Esophagus muscularis mucosa (tissue), 4 donors: ENCODE results near the gene DNM1. TPM values are rescaled to one million over a fixed set of nuclear protein-coding genes. Genes with fewer than 3 reads are reported as not detected.

Experiments
- DNase-seq: peaks from one replicate; pipeline ENCODE4 v3.0.0-alpha.2; 2017; ENCODE audit errors: extremely low spot score
- H3K27ac ChIP-seq, 4 donors: fragments of 200-600 bp; sonication (generic); replicated peaks in 1 of 4; 1 replicate in 3 of 4; 2 replicates in 1 of 4; pipeline ENCODE4 v1.5.1; 2016 to 2019; ENCODE audit warnings: mild to moderate bottlenecking in 1 of 4
- H3K27me3 ChIP-seq, 4 donors: fragments of 200-600 bp; sonication (generic); one replicate each; pipeline versions ENCODE4 v1.5.1 to v1.6.0; 2016 to 2019
- H3K36me3 ChIP-seq, 4 donors: fragments of 200-600 bp; sonication (generic); one replicate each; pipeline ENCODE4 v1.5.1; 2016 to 2019
- H3K4me1 ChIP-seq, 4 donors: fragments of 200-600 bp; sonication (generic); one replicate each; pipeline ENCODE4 v1.5.1; 2016 to 2019
- H3K4me3 ChIP-seq, 4 donors: fragments of 200-600 bp; sonication (generic); 1 replicate in 2 of 4; 2 replicates in 2 of 4; pipeline ENCODE4 v1.5.1; 2016 to 2019; ENCODE audit warnings: mild to moderate bottlenecking in 4 of 4, moderate library complexity in 1 of 4
- H3K9me3 ChIP-seq, 4 donors: fragments of 200-600 bp; sonication (generic); 1 replicate in 3 of 4; 2 replicates in 1 of 4; pipeline ENCODE4 v1.5.1; 2016 to 2019
- EP300 ChIP-seq: sonication (generic); formaldehyde crosslinking; IDR thresholded peaks from one replicate; pipeline ENCODE4 v1.6.1; 2017; ENCODE audit warnings: antibody characterized with exemption
- POLR2A ChIP-seq: fragments of 450-650 bp; IDR thresholded peaks from one replicate; pipeline ENCODE4 v1.6.1; 2017; ENCODE audit warnings: antibody characterized with exemption, moderate library complexity, mild to moderate bottlenecking, low read depth
- POLR2AphosphoS5 ChIP-seq, 2 donors: sonication (generic); formaldehyde crosslinking; IDR thresholded peaks; one replicate each; pipeline ENCODE4 v1.6.1; 2017; ENCODE audit warnings: antibody characterized with exemption in 2 of 2
- WGBS: methylation state at CpG from one replicate; pipeline ENCODE4 v1.1.5; 2018; 5-methylcytosine and 5-hydroxymethylcytosine counted together
- intact Hi-C: fragments of 100-400 bp; cut with DNase I; formaldehyde crosslinking; loops from one replicate; pipeline ENCODE4 v1.15.1; 2023
- total RNA-seq, 4 donors: library from RNA; depleted of rRNA; stranded (reverse); fragments of >200 nt; gene quantifications; one replicate each; pipeline versions ENCODE4 v1.1.0 to v1.2.1, GENCODE V29; 2016
- TF ChIP-seq, protein P1 (sequence below), 3 experiments: fragments of 200-600 bp in 2 of 3; fragments of 450-650 bp in 1 of 3; sonication (generic) in 2 of 3; IDR thresholded peaks; one replicate each; pipeline ENCODE4 v1.5.1; 2017 to 2019; ENCODE audit warnings: antibody characterized with exemption in 3 of 3, mild to moderate bottlenecking in 2 of 3, moderate library complexity in 1 of 3

The DNM1 gene
- total RNA-seq, 4 donors from 2014 or later = 10.9 to 27.0 (median 16.8) TPM

DNA sequence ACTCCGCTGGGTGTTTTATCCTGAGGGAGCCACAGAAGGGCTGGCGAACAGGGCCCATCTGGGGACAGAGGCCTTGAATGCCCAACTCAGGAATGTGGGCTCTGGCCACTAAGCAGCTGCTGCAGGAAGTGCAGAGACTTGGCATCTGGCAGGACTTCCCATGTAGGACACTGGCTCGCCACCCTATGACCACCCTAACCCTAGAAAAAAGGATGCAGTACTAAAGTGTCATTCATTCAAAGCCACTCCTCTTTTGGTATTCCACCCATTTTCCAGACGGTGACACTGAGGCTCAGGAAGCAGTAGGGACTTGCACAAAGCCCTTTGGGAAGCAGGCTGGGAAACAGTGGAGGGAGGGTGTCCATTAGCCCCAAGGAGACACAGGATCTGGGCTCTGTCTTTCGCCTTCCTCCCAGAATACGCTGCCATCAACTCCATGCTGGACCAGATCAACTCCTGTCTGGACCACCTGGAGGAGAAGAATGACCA, 40.1 kb upstream of the DNM1 start:
- TF ChIP-seq, protein P1, sequence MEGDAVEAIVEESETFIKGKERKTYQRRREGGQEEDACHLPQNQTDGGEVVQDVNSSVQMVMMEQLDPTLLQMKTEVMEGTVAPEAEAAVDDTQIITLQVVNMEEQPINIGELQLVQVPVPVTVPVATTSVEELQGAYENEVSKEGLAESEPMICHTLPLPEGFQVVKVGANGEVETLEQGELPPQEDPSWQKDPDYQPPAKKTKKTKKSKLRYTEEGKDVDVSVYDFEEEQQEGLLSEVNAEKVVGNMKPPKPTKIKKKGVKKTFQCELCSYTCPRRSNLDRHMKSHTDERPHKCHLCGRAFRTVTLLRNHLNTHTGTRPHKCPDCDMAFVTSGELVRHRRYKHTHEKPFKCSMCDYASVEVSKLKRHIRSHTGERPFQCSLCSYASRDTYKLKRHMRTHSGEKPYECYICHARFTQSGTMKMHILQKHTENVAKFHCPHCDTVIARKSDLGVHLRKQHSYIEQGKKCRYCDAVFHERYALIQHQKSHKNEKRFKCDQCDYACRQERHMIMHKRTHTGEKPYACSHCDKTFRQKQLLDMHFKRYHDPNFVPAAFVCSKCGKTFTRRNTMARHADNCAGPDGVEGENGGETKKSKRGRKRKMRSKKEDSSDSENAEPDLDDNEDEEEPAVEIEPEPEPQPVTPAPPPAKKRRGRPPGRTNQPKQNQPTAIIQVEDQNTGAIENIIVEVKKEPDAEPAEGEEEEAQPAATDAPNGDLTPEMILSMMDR (IDR thresholded peaks at IDR 0.05) = no peak
- no peak for TF ChIP-seq POLR2AphosphoS5 (IDR thresholded peaks at IDR 0.05)
- TF ChIP-seq EP300 = no peak
- no peak for TF ChIP-seq POLR2A
- intact Hi-C loops = no loop called here
- Histone ChIP-seq H3K27me3 (no peaks in the 10 kb centered on the region), H3K4me1 (peaks cover 20 to 29% (median 22%) of the 10 kb centered on the region in 4 donors), H3K27ac (no peak overlapping the region), H3K4me3 (no peak overlapping the region), H3K36me3 (peaks cover 27 to 58% (median 53%) of the 10 kb centered on the region in 4 donors), H3K9me3 (no peaks in the 10 kb centered on the region)
- 78% methylated on average over 5 of the region's 6 CpGs for WGBS
- no peak for DNase-seq

DNA sequence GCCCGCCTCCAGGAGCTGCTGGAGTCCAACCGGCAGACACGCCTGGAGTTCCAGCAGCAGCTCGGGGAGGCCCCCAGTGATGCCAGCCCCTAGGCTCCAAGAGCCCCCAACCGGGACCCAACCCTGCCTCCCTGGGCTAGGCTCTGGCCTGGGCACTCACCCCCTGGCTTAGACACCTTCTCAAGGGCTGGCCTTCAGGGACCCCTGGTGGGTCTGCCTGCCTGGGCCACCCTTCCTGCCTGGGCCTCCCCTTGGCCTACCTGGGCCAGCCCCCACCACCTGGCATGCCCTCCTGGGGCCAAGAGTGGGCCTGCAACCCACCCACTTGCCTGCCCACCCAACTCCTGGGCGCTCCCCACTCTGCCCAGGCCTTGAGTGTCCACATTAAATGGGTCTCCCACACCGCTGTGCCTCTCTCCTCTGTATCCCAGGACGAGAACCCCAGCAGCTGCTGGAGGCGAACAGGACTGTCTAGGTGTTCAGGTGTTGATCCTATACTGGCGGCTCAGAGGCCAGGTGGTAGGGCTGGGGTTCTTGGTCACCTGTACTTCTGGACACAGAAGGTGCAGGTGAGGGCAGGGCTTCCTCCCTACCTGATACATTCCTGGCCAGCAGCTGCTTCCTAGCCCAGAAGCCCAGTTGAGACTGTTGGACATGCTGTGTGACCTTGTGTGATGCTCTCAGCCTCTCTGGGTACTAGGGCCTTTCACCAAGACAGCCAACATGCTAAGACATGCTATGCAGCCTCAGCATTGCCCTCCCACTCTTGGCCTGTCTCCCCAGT, 39.5 kb upstream of the DNM1 start:
- Histone ChIP-seq H3K4me1 (peaks cover 20 to 29% (median 22%) of the 10 kb centered on the region in 4 donors), H3K9me3 (no peaks in the 10 kb centered on the region), H3K4me3 (no peak overlapping the region), H3K27me3 (no peaks in the 10 kb centered on the region), H3K27ac (no peak overlapping the region), H3K36me3 (peaks cover 34 to 65% (median 59%) of the 10 kb centered on the region in 4 donors)
- DNase-seq = no peak
- WGBS = 93% methylated on average over 8 of the region's 10 CpGs
- TF ChIP-seq POLR2A (no peak), EP300 (no peak), POLR2AphosphoS5 (IDR thresholded peaks at IDR 0.05) (no peak)
- TF ChIP-seq, protein P1 (IDR thresholded peaks at IDR 0.05) = no peak
- intact Hi-C loops = no loop called here

DNA sequence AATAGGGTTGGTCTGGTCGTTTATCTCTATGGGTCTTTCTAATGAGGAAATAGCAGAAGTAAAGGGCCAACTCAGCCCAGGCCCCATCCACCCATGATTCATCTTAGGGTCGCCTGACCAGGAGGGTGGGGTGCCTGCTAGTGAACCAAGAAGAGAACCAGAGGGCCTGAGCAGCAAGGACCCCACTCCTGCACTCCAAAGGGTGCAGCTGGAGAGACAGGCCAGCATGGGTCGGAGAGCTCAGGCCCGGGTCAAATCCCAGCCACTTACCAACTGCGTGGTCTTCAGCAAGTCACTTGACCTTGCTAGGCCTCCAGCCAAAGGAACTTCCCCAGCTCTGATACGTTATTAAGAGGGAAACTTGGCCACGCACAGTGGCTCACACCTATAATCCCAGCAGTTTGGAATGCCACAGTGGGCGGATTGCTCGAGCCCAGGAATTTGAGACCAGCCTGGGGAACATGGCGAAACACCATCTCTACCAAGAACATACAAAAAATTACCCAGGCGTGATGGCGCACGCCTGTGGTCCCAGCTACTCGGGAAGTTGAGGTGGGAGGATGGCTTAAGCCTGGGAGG, 38.8 kb upstream of the DNM1 start:
- H3K27me3 ChIP-seq = no peaks in the 10 kb centered on the region
- no peak overlapping the region for H3K4me3 ChIP-seq
- H3K36me3 ChIP-seq = peaks cover 40 to 72% (median 66%) of the 10 kb centered on the region in 4 donors
- no peak for DNase-seq
- H3K4me1 ChIP-seq = peaks cover 17 to 24% (median 18%) of the 10 kb centered on the region in 4 donors
- H3K27ac ChIP-seq = no peak overlapping the region
- no peaks in the 10 kb centered on the region for H3K9me3 ChIP-seq
- intact Hi-C loops = no loop called here
- 70% methylated on average over 12 of the region's 14 CpGs for WGBS
- TF ChIP-seq POLR2AphosphoS5 (IDR thresholded peaks at IDR 0.05) (no peak), POLR2A (no peak), EP300 (no peak)
- TF ChIP-seq, protein P1 (IDR thresholded peaks at IDR 0.05) = no peak

DNA sequence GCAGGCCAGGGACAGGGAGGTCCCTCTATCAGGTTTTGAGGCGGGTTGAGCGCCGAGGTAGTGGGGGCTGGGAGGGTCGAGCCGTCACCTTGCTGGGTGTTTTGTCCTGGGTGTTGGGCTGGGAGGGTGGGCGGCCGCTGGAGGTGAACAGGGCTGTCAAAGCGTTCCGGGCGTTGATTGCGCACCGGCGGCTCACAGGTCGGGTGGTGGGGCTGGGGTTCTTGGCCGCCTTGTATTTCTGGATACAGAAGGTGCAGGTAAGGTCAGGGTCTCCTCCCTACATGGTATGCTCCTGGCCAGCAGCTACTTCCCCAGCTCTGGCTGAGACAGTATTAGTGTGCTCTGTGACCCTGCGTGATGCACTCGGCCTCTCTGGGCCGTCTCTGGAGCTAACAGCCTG, 37.0 kb upstream of the DNM1 start:
- no peaks in the 10 kb centered on the region for H3K9me3 ChIP-seq
- no peak overlapping the region for H3K4me3 ChIP-seq
- H3K36me3 ChIP-seq = peaks cover 51 to 89% (median 83%) of the 10 kb centered on the region in 4 donors
- H3K27me3 ChIP-seq = no peaks in the 10 kb centered on the region
- H3K27ac ChIP-seq = no peak overlapping the region
- 90% methylated on average over 14 of the region's 18 CpGs for WGBS
- peaks cover 4 to 12% (median 8%) of the 10 kb centered on the region in 4 donors for H3K4me1 ChIP-seq
- intact Hi-C loops = no loop called here
- DNase-seq = no peak
- TF ChIP-seq POLR2AphosphoS5 (IDR thresholded peaks at IDR 0.05) (no peak), POLR2A (no peak), EP300 (no peak)
- TF ChIP-seq, protein P1 (IDR thresholded peaks at IDR 0.05) = no peak
